Astrocyte of the cerebellum (primary cell): ENCODE results near the gene CNTD1.

Experiments used
- DNase-seq: peaks from one replicate; pipeline ENCODE4 v3.0.0-alpha.2; 2011; ENCODE audit warnings: low read depth
- H3K4me3 ChIP-seq: 2 replicates; pipeline ENCODE4 v1.5.1; 2011; ENCODE audit warnings: mild to moderate bottlenecking, low read depth, low read length, moderate library complexity
- in situ Hi-C: cut with HindIII; loops from 2 replicates; pipeline ENCODE4 v1.10.0; 2017; ENCODE audit warnings: low sequenced_read_pairs
- TF ChIP-seq, protein P1 (sequence below): IDR thresholded peaks from 2 replicates; pipeline ENCODE4 v1.5.1; 2012; ENCODE audit warnings: low read length, low read depth, moderate library complexity, mild to moderate bottlenecking; ENCODE audit errors: missing control alignments

The CNTD1 gene

DNA sequence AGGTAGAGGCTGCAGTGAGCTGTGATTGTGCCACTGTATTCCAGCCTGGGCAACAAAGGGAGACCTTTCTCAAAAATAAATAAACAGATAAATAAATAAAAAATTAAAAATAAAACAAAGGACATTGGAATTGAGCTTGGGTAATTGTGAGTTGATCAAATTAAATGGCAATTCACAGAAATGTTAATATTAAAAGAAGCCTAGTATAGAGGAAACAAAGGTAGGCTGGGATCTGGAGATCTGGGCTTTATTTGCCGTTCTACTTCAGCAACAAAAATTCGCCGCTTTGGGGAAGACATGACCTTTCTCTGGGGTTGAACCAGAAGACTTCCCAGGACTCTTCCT lies 25.7 kb upstream of the CNTD1 start:
- TF ChIP-seq, protein P1, sequence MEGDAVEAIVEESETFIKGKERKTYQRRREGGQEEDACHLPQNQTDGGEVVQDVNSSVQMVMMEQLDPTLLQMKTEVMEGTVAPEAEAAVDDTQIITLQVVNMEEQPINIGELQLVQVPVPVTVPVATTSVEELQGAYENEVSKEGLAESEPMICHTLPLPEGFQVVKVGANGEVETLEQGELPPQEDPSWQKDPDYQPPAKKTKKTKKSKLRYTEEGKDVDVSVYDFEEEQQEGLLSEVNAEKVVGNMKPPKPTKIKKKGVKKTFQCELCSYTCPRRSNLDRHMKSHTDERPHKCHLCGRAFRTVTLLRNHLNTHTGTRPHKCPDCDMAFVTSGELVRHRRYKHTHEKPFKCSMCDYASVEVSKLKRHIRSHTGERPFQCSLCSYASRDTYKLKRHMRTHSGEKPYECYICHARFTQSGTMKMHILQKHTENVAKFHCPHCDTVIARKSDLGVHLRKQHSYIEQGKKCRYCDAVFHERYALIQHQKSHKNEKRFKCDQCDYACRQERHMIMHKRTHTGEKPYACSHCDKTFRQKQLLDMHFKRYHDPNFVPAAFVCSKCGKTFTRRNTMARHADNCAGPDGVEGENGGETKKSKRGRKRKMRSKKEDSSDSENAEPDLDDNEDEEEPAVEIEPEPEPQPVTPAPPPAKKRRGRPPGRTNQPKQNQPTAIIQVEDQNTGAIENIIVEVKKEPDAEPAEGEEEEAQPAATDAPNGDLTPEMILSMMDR, result no peak
- in situ Hi-C loops, result no loop called here
- H3K4me3 ChIP-seq, result peak overlapping the region; percentile 94
- DNase-seq, result no peak

DNA sequence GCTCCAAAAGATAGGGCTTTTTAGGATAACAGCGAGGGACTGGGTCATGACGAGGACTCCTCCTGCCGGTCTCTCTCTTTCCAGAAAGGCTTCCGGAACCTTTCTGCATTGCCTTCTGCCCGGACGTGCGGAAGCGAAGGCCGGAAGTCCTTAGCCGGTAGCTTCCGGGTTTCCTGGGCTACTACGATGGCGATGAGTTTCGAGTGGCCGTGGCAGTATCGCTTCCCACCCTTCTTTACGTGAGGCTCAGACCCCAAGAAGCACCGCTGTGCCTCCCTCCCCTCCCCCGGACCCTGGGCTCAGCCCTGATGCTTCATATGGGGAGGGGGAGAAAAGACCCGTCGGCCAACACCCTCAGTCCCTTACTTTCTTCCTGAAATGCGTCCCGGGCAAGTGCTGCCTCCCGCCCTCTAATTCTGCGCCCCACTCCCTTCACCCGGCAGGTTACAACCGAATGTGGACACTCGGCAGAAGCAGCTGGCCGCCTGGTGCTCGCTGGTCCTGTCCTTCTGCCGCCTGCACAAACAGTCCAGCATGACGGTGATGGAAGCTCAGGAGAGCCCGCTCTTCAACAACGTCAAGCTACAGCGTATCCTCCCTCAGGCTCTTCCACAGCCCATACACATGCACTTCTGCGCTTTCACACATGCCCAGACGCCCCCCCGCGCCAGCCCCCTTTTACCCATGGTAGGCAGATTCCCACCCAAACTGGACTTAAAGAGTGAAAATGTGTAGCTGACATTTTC lies 25.2 kb upstream of the CNTD1 start, which contains the start of gene VPS25:
VPS25 (plus strand) TSS at position 160 of the 746 bp plus-strand sequence; CDS start at position 187, 27 bp downstream.
- DNase-seq, result peak; percentile 43
- TF ChIP-seq, protein P1, result peak; percentile 35
- in situ Hi-C loops, result no loop called here
- peak within 1 kb of the TSS; percentile 94 for H3K4me3 ChIP-seq

DNA sequence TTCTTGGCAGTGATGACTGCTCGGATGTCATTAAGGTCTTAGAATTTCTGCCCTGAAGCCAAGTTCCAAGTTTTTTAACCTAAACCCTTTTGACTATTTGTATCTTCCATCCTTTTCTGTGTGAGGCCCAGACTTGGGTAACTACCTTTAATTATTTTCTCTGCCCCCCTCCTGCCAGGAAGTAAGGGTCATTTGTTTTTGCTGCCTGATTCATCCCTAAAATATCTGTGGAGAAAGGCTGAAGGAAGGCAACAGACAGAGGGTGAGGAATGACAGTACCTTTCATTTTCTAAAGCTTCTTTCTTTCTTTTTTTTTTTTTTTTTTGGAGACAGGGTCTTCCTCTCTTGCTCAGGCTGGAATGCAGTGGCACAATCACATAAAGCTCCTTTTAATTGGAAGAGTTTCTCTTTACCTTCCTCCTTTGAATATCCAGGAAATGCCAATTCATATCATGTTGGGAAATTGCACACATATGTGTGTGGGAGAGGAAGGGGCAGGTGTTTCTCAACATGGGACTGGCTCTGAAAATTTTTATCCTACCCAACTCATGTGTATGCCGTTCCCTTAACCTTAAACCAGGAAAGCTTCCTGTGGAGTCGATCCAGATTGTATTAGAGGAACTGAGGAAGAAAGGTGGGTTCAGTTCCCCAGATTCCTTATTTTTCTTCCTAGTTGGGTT lies 24.5 kb upstream of the CNTD1 start:
- peak overlapping the region; percentile 94 for H3K4me3 ChIP-seq
- DNase-seq, result no peak
- in situ Hi-C loops, result no loop called here
- TF ChIP-seq, protein P1, result no peak

DNA sequence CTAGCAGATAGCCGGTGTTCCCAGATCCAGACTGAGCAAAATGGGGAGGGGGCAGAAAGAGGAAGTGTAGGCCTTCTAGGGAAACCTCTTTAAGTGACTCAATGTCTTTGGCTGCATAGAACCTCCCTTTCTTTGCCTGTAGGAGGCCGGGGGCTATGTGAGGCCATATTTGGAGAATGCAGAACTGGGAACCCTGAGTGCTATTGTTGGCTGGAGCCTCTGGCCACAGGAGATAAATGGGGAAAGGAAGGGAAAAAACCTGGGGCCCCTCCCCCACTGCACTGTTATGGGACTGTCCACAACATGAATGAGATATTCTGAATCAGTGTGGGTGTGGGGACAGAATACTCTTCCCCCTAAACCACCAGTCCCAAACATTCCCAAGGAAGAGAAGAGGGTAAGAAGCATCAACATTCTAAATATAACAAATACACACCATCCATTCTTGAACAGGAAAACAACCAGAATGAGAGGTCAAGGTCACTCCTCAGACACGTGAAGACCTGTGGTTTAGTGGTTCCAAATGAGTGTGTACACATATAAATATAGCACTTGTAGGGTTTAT lies 23.0 kb upstream of the CNTD1 start:
- in situ Hi-C loops, result no loop called here
- TF ChIP-seq, protein P1, result peak; percentile 40
- H3K4me3 ChIP-seq, result no peak overlapping the region
- DNase-seq, result peak; percentile 43

DNA sequence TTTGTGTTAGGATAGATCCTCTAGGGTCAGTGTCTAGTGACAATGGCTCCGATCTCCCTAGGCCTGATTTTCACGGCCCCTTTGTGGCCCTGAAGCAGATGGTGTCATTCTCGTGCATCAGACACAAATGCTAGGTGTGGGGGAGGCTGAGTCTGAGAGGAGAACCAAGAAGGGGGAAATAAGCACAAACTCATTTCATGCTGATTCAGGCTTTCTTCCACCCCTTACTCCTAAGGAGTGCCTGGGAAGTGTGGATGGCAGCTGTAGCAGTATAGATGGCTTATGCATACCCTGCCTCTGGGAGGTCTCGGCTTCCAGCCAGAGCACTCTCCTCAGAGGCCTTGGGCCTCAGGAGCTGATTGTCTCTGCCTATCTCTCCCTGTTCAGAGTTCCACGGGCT lies 20.1 kb upstream of the CNTD1 start:
- in situ Hi-C loops, result no loop called here
- H3K4me3 ChIP-seq, result no peak overlapping the region
- no peak for DNase-seq
- TF ChIP-seq, protein P1, result no peak

DNA sequence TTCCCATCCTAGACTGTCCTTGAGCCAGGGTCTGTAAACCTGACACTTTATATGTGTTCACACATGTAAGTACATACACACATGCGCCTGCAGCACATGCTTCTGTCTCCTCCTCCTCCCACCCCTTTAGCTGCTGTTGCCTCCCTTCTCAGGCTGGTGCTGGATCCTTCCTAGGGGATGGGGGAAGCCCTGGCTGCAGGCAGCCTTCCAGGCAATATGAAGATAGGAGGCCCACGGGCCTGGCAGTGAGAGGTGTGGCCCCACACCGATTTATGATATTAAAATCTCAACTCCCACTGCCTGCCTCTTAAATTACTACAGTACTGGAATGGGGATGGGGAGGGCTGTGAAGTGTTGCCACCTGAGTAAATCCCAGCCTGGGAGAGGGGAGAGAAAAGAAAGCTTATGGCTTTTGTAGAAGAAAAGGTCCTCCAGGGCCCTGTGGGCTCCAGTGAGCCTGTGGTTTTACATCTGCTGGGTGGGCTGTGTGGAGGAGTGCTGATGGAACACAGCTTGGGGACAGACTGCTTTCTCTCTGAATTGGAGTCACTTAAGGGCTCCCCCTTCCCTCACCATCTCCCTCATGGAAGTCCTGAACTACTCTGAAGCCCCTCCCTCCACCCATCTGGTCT lies 19.2 kb upstream of the CNTD1 start:
- H3K4me3 ChIP-seq, result peak overlapping the region; percentile 63
- DNase-seq, result no peak
- in situ Hi-C loops, result no loop called here
- TF ChIP-seq, protein P1, result no peak
